Upper lobe of left lung (tissue), 6 donors: ENCODE measurements around the gene AFAP1. TPM values are rescaled to one million over a fixed set of nuclear protein-coding genes. Genes with fewer than 3 reads are reported as not detected.

Experiments used
- ATAC-seq, 2 donors: fragments of 200-7000 bp; cut with Tn5 transposase; one replicate each; pipeline ENCODE4 v1.9.1; 2022; ENCODE audit warnings: mild to moderate bottlenecking in 2 of 2, moderate library complexity in 2 of 2; ENCODE audit not compliant: low FRiP score in 2 of 2
- DNase-seq, 2 donors: peaks; one replicate each; pipeline ENCODE4 v3.0.0-alpha.2; 2019 to 2020
- H3K27ac ChIP-seq, 4 donors: fragments of 200-600 bp; sonication (generic); one replicate each; pipeline ENCODE4 v1.5.1; 2016 to 2019
- H3K27me3 ChIP-seq, 4 donors: fragments of 200-600 bp; sonication (generic); one replicate each; pipeline ENCODE4 v1.5.1; 2017 to 2019
- H3K36me3 ChIP-seq, 4 donors: fragments of 200-600 bp; sonication (generic); one replicate each; pipeline ENCODE4 v1.5.1; 2016 to 2019
- H3K4me1 ChIP-seq, 4 donors: fragments of 200-600 bp; sonication (generic); one replicate each; pipeline ENCODE4 v1.5.1; 2018 to 2019
- H3K4me3 ChIP-seq, 4 donors: fragments of 200-600 bp; sonication (generic); one replicate each; pipeline ENCODE4 v1.5.1; 2017 to 2019; ENCODE audit warnings: mild to moderate bottlenecking in 2 of 4, moderate library complexity in 1 of 4
- H3K9me3 ChIP-seq, 4 donors: fragments of 200-600 bp; sonication (generic); one replicate each; pipeline ENCODE4 v1.5.1; 2018 to 2019
- EP300 ChIP-seq, 4 donors: sonication (generic); formaldehyde crosslinking; IDR thresholded peaks; one replicate each; pipeline ENCODE4 v1.5.1; 2017; ENCODE audit warnings: antibody characterized with exemption in 4 of 4, control low read depth in 2 of 4
- POLR2A ChIP-seq, 4 donors: fragments of 450-650 bp; IDR thresholded peaks; one replicate each; pipeline ENCODE4 v1.5.1; 2016 to 2017; ENCODE audit warnings: antibody characterized with exemption in 4 of 4, mild to moderate bottlenecking in 2 of 4
- POLR2AphosphoS5 ChIP-seq, 2 donors: sonication (generic); formaldehyde crosslinking; IDR thresholded peaks; one replicate each; pipeline ENCODE4 v1.5.1; 2017; ENCODE audit warnings: antibody characterized with exemption in 2 of 2
- WGBS, 2 donors: methylation state at CpG; one replicate each; pipeline ENCODE4 v1.1.5; 2017 to 2018; 5-methylcytosine and 5-hydroxymethylcytosine counted together
- total RNA-seq, 6 donors: library from RNA; depleted of rRNA in 4 of 6; stranded (reverse); fragments of >200 nt in 4 of 6; gene quantifications; one replicate each; pipeline versions ENCODE4 v1.1.0 to v1.2.1, GENCODE V29; 2016 to 2021
- TF ChIP-seq, protein P1 (sequence below), 6 experiments: fragments of 450-650 bp in 4 of 6; fragments of 200-600 bp in 2 of 6; sonication (generic) in 2 of 6; IDR thresholded peaks; one replicate each; pipeline ENCODE4 v1.5.1; 2016 to 2019; ENCODE audit warnings: antibody characterized with exemption in 6 of 6
- donor health status: DM: no; HTN: no; CAD: no; lungs with moderate emphysema.
- donor health status: DM: no; HTN: yes; CAD: no; lungs with severe emphysema.

The AFAP1 gene
- total RNA-seq, 6 donors from 2014 or later, result 10.9 to 26.7 (median 19.2) TPM

DNA sequence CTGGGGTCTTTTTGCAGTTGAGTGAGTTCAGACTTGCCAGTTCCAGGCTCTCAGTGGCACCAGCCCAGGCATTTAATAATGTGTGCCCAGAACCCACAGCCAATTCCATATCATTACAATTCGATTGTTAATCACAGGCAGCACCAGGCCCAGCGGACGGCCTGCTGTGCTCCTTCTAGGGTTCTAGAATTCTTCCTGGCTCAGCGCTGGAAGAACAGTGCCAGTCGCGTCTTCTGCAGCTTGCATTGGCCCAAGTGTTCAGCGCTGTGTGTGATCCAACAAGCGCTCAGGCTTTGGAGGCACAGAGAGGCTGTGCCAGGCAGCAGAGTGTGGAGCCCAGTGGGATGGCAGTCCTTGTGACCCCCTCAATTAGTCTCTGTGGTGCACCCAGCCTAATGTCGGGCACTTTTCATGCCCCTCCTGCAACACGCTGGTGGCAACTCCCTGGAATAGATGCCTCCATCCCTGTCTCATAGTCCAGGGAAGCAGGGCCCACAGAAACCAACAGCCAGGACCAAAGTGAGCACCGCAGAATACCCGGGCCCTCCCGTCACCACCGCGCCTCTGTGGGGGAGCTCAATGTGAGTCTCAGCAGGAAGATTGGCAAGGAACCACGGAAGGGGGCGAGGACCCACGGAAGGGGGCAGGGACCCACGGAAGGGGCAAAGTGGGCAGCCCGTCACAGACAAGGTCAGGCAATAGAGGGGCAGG is 193.2 kb downstream of the AFAP1 start:
- Histone ChIP-seq H3K27ac (no peak overlapping the region), H3K36me3 (no peaks in the 10 kb centered on the region), H3K4me1 (peaks cover 0 to 10% (median 8%) of the 10 kb centered on the region in 4 donors), H3K9me3 (no peaks in the 10 kb centered on the region), H3K4me3 (no peak overlapping the region), H3K27me3 (no peaks in the 10 kb centered on the region)
- no peak for ATAC-seq
- no peak for TF ChIP-seq POLR2AphosphoS5 (IDR thresholded peaks at IDR 0.05)
- no peak for TF ChIP-seq POLR2A (IDR thresholded peaks at IDR 0.05)
- no peak for TF ChIP-seq EP300 (IDR thresholded peaks at IDR 0.05)
- TF ChIP-seq, protein P1, sequence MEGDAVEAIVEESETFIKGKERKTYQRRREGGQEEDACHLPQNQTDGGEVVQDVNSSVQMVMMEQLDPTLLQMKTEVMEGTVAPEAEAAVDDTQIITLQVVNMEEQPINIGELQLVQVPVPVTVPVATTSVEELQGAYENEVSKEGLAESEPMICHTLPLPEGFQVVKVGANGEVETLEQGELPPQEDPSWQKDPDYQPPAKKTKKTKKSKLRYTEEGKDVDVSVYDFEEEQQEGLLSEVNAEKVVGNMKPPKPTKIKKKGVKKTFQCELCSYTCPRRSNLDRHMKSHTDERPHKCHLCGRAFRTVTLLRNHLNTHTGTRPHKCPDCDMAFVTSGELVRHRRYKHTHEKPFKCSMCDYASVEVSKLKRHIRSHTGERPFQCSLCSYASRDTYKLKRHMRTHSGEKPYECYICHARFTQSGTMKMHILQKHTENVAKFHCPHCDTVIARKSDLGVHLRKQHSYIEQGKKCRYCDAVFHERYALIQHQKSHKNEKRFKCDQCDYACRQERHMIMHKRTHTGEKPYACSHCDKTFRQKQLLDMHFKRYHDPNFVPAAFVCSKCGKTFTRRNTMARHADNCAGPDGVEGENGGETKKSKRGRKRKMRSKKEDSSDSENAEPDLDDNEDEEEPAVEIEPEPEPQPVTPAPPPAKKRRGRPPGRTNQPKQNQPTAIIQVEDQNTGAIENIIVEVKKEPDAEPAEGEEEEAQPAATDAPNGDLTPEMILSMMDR (IDR thresholded peaks at IDR 0.05), result no peak
- DNase-seq, result no peak
- 91 to 96% methylated on average over 16 to 20 of the region's 20 CpGs for WGBS, 2 donors

DNA sequence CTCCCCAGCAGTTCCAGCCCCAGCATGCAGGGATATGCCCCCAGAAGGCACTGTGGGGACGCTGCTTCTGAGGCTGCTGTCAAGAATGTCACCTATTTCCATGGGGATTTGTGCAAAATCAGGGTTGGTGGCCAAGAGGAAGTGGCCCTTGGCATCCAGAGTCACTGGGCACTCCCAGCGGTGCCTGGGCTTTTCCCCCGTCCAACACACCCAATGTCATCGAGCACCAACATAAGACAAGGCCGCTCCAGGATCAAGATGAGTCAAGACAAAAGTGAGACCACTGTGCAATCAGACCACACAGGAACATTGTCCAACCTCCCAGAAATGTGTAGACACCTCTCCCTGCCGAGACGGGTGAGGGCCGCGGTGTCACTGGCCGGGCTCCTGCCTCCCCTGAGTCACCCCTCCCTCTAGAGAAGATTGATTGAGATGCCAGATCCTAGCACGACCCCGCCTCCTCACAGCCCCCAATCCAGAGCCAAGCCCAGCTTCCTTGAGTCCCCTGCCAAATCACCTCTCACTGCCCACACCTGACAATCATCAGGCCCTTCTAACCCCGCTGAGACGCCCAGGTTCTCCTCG is 194.3 kb downstream of the AFAP1 start:
- H3K4me1 ChIP-seq, result peaks cover 0 to 10% (median 8%) of the 10 kb centered on the region in 4 donors
- ATAC-seq, result no peak
- no peak for DNase-seq
- 69 to 82% methylated on average over 10 to 15 of the region's 15 CpGs for WGBS, 2 donors
- H3K27ac ChIP-seq, result no peak overlapping the region
- H3K4me3 ChIP-seq, result no peak overlapping the region
- no peaks in the 10 kb centered on the region for H3K9me3 ChIP-seq
- H3K27me3 ChIP-seq, result no peaks in the 10 kb centered on the region
- TF ChIP-seq, protein P1 (IDR thresholded peaks at IDR 0.05), result no peak
- no peak for TF ChIP-seq EP300 (IDR thresholded peaks at IDR 0.05)
- no peak for TF ChIP-seq POLR2A (IDR thresholded peaks at IDR 0.05)
- no peak for TF ChIP-seq POLR2AphosphoS5 (IDR thresholded peaks at IDR 0.05)
- no peaks in the 10 kb centered on the region for H3K36me3 ChIP-seq

DNA sequence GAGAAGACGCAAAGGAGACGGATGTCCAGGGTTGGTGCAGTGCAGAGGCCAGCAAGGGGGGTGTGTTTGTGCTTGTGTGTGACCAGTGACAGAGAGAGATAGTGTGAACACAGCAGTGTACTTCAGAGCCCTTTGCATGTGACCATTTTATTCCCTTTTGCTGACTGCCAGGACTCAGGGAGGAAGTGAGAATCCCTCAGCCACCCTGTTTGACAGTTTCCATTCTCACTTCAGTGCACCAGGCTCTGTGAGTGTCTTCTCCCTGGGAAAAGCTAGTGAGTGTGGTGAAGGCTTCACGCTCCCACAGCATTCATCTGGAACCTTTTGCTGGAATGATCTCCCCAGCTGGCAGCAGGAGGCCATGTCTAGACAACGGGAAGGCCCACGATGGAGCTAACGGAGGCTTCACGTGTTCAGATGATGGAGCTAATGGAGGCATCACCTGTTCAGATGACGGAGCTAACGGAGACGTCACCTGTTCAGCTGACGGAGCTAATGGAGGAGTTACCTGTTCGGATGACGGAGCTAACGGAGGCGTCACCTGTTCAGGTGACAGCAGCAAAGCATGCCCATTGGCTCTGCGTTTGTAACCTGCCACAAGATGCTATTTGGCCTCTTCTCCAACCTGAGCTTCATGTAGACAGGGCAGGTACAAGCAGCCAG is 195.4 kb downstream of the AFAP1 start:
- H3K36me3 ChIP-seq, result no peaks in the 10 kb centered on the region
- no peak overlapping the region for H3K4me3 ChIP-seq
- H3K9me3 ChIP-seq, result no peaks in the 10 kb centered on the region
- peaks cover 0 to 10% (median 3%) of the 10 kb centered on the region in 4 donors for H3K4me1 ChIP-seq
- DNase-seq (no peak), ATAC-seq (peak; percentile 20 to 58)
- TF ChIP-seq, protein P1 (IDR thresholded peaks at IDR 0.05), result no peak
- TF ChIP-seq POLR2AphosphoS5 (IDR thresholded peaks at IDR 0.05) (no peak), POLR2A (IDR thresholded peaks at IDR 0.05) (no peak), EP300 (IDR thresholded peaks at IDR 0.05) (no peak)
- peak overlapping the region in 1 of 4 donors; percentile 43 for H3K27ac ChIP-seq
- H3K27me3 ChIP-seq, result no peaks in the 10 kb centered on the region
- whole genome bisulfite sequencing, 2 donors, result 80% methylated on average over 13 to 16 of the region's 16 CpGs

DNA sequence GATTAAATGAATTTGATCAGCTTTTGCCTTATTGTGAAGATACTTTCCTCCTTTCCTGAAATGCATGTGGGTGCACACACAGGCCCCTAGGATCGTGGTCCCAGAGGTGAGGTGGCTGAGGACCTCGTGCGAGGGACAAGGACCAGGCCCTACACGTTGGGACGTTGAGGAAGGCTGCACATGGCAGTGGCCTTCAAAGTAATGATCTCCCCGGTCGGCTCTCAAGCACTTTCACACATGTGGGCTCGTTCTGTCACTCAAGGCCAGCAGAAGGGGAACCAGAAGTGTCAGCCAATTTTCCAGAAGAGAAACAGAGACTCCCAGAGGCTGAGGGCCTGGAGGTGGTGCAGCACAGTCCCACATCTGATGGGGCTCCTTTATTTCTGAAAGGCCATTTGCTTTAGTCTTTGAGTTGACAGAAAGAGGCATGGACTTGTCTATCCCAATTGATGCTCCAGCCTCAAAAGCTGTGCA is 196.8 kb downstream of the AFAP1 start:
- WGBS, 2 donors, result 69 to 71% methylated on average over 7 to 8 of the region's 8 CpGs
- Histone ChIP-seq H3K4me1 (peaks cover 0 to 10% (median 3%) of the 10 kb centered on the region in 4 donors), H3K27ac (no peak overlapping the region), H3K36me3 (no peaks in the 10 kb centered on the region), H3K27me3 (no peaks in the 10 kb centered on the region), H3K9me3 (no peaks in the 10 kb centered on the region), H3K4me3 (no peak overlapping the region)
- no peak for DNase-seq
- TF ChIP-seq, protein P1 (IDR thresholded peaks at IDR 0.05), result no peak
- TF ChIP-seq EP300 (IDR thresholded peaks at IDR 0.05) (no peak), POLR2AphosphoS5 (IDR thresholded peaks at IDR 0.05) (no peak), POLR2A (IDR thresholded peaks at IDR 0.05) (no peak)
- no peak for ATAC-seq
